Activated T-cell treated with anti-CD3 and anti-CD28 coated beads, Interleukin-2, amount 50 U/mL, for 4 hours (primary cell): ENCODE data around the gene FHIT. TPM values are rescaled to one million over a fixed set of nuclear protein-coding genes. Genes with fewer than 3 reads are reported as not detected.

Experiments
- ATAC-seq, 2 donors: fragments of 200-7000 bp; cut with Tn5 transposase; one replicate each; pipeline ENCODE4 v1.10.0; 2021
- DNase-seq: peaks from one replicate; pipeline ENCODE4 v3.0.0-alpha.2; 2020
- H3K27me3 Mint-ChIP-seq: one replicate; pipeline ENCODE4 v1.8.0; 2021; ENCODE audit warnings: low read depth, mixed read lengths
- H3K36me3 Mint-ChIP-seq: one replicate; pipeline ENCODE4 v1.8.0; 2022; ENCODE audit warnings: mixed read lengths; ENCODE audit not compliant: insufficient read depth
- H3K4me1 Mint-ChIP-seq: one replicate; pipeline ENCODE4 v1.8.0; 2021; ENCODE audit warnings: low read depth, mixed read lengths
- H3K4me3 Mint-ChIP-seq: one replicate; pipeline ENCODE4 v1.8.0; 2021; ENCODE audit warnings: mild to moderate bottlenecking, moderate library complexity, mixed read lengths
- H3K9me3 Mint-ChIP-seq: one replicate; pipeline ENCODE4 v1.8.0; 2021; ENCODE audit warnings: mixed read lengths
- total RNA-seq, 3 donors: library from RNA; stranded (reverse); gene quantifications; one replicate each; pipeline ENCODE4 v1.2.1, GENCODE V29; 2021

The FHIT gene
- total RNA-seq, 3 donors from 2014 or later = 0.66 to 5.5 (median 2.4) TPM

DNA sequence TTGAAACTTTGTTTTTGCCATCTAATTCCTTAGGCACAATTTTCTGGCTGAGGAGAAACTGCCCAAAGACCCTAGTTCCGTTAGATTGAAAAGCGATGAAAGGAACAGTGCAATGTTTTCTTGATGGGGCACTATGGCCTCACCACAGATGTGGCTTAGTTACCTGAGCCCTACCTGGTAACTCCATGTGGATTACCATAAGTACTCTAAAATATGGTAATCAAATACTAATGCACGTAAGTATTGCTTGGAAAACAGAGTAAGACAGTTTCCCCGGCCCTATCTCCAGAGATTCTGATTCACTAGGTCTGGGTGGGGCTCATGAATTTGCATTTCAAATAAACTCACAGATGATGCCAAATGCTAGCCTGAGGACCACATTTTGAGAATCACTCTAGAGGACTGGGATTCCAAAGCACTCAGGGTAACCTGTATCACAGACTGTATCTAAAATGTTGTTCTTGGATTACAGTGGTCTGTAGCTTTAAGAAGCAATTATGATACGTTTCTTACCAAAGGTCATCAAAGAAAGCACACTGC lies 806.3 kb downstream of the FHIT start:
- no peaks in the 10 kb centered on the region for H3K27me3 Mint-ChIP-seq
- ATAC-seq = no peak
- DNase-seq = no peak
- no peaks in the 10 kb centered on the region for H3K36me3 Mint-ChIP-seq
- no peak overlapping the region for H3K4me3 Mint-ChIP-seq
- peaks cover 4% of the 10 kb centered on the region for H3K4me1 Mint-ChIP-seq
- H3K9me3 Mint-ChIP-seq = no peaks in the 10 kb centered on the region

- ATAC-seq (no peak), DNase-seq (no peak)
- peaks cover 4% of the 10 kb centered on the region for H3K4me1 Mint-ChIP-seq
- no peak overlapping the region for H3K4me3 Mint-ChIP-seq
- H3K27me3 Mint-ChIP-seq = peaks cover 2% of the 10 kb centered on the region
- H3K9me3 Mint-ChIP-seq = no peaks in the 10 kb centered on the region
- no peaks in the 10 kb centered on the region for H3K36me3 Mint-ChIP-seq
Observed at GRCh38 chr3:60440869-60441268, 810.4 kb downstream of the FHIT start.

DNA sequence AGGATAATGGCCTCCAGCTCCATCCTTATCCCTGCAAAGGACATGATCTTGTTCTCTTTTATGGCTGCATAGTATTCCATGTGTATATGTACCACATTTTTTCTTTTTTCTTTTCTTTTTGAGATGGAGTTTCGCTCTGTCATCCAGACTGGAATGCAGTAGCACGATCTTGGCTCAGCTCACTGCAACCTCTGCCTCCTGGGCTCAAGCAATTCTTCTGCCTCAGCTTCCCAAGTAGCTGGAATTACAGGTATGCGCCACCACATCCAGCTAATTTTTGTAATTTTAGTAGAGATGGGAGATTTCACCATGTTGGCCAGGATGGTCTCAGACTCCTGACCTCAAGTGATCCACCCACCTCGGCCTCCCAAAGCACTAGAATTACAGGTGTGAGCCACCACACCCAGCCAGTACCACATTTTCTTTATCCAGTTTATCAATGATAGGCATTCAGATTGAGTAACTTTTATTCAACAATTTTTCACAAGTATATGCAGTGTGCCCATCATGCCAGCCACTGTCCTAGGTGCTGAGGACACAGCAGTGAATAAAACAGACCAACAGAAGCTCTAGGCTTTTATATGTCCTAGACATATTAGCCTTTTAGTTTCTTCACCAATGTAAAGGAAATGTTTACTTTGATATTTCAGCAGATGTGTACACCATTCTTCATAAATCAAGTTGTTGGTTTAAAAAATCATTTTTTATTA lies 815.2 kb downstream of the FHIT start:
- ATAC-seq = no peak
- no peak for DNase-seq
- Mint-ChIP-seq H3K4me1 (peaks cover 6% of the 10 kb centered on the region), H3K9me3 (no peaks in the 10 kb centered on the region), H3K4me3 (no peak overlapping the region), H3K27me3 (peaks cover 2% of the 10 kb centered on the region), H3K36me3 (no peaks in the 10 kb centered on the region)

DNA sequence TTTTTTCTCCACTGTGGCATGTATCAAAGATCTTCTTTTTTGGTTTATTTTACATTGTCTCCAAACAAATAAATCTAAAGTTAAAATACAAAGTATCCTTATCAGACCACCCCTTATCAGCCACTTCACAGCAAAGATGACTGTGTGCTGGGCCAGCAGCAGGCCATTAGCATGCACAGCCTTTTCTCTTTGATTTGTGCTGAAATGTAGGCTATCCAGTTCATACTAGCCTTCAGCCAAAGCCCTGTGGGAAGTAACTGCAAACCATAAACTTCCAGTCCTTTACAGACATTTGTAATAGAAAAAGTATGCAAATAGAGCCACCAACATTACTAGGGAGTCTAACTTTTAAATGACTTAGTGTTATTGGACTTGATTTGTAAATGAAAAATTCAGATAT lies 816.3 kb downstream of the FHIT start:
- ATAC-seq (no peak), DNase-seq (no peak)
- Mint-ChIP-seq H3K4me3 (no peak overlapping the region), H3K9me3 (no peaks in the 10 kb centered on the region), H3K4me1 (peaks cover 7% of the 10 kb centered on the region), H3K36me3 (no peaks in the 10 kb centered on the region), H3K27me3 (peaks cover 2% of the 10 kb centered on the region)

DNA sequence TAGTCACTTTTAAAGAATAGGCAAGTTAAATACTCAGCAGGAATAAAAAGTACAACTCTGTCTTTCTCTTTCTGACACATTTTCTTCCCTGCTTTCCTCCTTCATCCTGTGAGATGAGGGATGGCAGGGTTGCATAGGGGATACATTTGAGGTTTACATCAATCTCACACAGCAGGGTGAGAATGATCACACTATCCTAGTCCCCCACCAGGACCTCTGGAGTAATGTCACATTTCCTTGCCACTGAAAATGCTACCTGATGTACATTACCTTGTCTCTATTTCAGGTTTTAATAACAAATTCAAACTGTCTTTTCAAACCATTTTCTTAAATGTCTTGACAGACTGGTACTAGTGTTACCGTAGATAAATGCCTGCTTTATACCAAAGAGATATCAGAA lies 816.9 kb downstream of the FHIT start:
- no peak overlapping the region for H3K4me3 Mint-ChIP-seq
- DNase-seq (no peak), ATAC-seq (no peak)
- no peaks in the 10 kb centered on the region for H3K9me3 Mint-ChIP-seq
- peaks cover 10% of the 10 kb centered on the region for H3K4me1 Mint-ChIP-seq
- no peaks in the 10 kb centered on the region for H3K36me3 Mint-ChIP-seq
- peaks cover 2% of the 10 kb centered on the region for H3K27me3 Mint-ChIP-seq

- H3K9me3 Mint-ChIP-seq = no peaks in the 10 kb centered on the region
- ATAC-seq (no peak), DNase-seq (no peak)
- H3K4me3 Mint-ChIP-seq = no peak overlapping the region
- peaks cover 10% of the 10 kb centered on the region for H3K4me1 Mint-ChIP-seq
- no peaks in the 10 kb centered on the region for H3K36me3 Mint-ChIP-seq
- H3K27me3 Mint-ChIP-seq = no peaks in the 10 kb centered on the region
Observed at GRCh38 chr3:60431599-60431958, 819.7 kb downstream of the FHIT start.

- no peak for ATAC-seq
- Mint-ChIP-seq H3K4me3 (no peak overlapping the region), H3K27me3 (no peaks in the 10 kb centered on the region)
Observed at GRCh38 chr3:60430205-60430604, 821.0 kb downstream of the FHIT start.

GRCh38 chr3:60427109-60427508 lies 824.1 kb downstream of the FHIT start:
- H3K4me1 Mint-ChIP-seq = peaks cover 10% of the 10 kb centered on the region
- no peak overlapping the region for H3K4me3 Mint-ChIP-seq
- ATAC-seq (no peak), DNase-seq (no peak)
- no peaks in the 10 kb centered on the region for H3K9me3 Mint-ChIP-seq
- H3K36me3 Mint-ChIP-seq = no peaks in the 10 kb centered on the region
- no peaks in the 10 kb centered on the region for H3K27me3 Mint-ChIP-seq

More at GRCh38 chr3:60430205-60430604, 821.0 kb downstream of the FHIT start:
- H3K36me3 Mint-ChIP-seq = no peaks in the 10 kb centered on the region
- no peaks in the 10 kb centered on the region for H3K9me3 Mint-ChIP-seq
- H3K4me1 Mint-ChIP-seq = peaks cover 10% of the 10 kb centered on the region
- no peak for DNase-seq

GRCh38 chr3:60424942-60425341 lies 826.3 kb downstream of the FHIT start:
- no peaks in the 10 kb centered on the region for H3K36me3 Mint-ChIP-seq
- ATAC-seq = no peak

DNA sequence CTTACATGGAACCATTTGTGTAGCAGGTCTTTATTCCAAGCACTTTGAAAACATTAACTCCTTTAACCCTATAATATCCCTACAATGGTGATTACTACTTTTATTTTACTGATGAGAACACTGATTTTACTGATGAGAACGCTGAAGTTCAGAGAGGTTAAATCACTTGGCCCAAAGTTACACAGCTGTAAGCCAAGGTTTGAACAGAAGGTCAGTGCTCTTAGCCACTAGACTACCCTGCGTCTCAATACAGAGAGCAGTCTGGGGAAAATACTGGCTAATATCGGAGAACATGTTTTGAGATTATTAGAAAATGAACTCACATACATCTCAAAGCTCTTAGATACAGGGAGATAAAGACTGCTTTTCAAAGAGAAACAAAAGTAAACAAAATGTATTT lies 827.2 kb downstream of the FHIT start:
- Mint-ChIP-seq H3K9me3 (no peaks in the 10 kb centered on the region), H3K4me1 (no peaks in the 10 kb centered on the region), H3K36me3 (no peaks in the 10 kb centered on the region), H3K4me3 (no peak overlapping the region), H3K27me3 (no peaks in the 10 kb centered on the region)
- ATAC-seq = no peak
- no peak for DNase-seq

More at GRCh38 chr3:60424942-60425341, 826.3 kb downstream of the FHIT start:
- no peak overlapping the region for H3K4me3 Mint-ChIP-seq
- peaks cover 3% of the 10 kb centered on the region for H3K4me1 Mint-ChIP-seq
- no peaks in the 10 kb centered on the region for H3K9me3 Mint-ChIP-seq
- H3K27me3 Mint-ChIP-seq = no peaks in the 10 kb centered on the region
- no peak for DNase-seq

DNA sequence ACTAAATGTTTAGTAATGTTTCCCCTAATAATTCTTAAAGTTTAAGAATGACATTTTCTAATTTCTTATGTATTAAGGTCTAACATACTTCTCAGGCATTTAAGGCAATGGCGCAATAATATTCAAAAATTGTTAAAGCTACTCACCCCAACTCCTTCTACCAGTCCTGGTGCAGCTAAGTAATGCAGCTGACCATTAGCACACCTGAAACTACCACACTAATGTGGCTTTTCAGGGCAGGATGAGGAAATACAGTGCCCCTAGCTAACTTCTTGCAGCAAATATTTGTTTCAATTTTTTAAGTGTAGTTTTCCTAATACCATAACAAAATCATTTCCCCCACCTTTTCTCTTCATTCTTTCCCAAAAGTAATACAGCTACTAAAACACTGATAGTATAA lies 827.7 kb downstream of the FHIT start:
- Mint-ChIP-seq H3K4me3 (no peak overlapping the region), H3K4me1 (no peaks in the 10 kb centered on the region), H3K9me3 (no peaks in the 10 kb centered on the region), H3K27me3 (no peaks in the 10 kb centered on the region), H3K36me3 (no peaks in the 10 kb centered on the region)
- no peak for ATAC-seq
- DNase-seq = no peak

DNA sequence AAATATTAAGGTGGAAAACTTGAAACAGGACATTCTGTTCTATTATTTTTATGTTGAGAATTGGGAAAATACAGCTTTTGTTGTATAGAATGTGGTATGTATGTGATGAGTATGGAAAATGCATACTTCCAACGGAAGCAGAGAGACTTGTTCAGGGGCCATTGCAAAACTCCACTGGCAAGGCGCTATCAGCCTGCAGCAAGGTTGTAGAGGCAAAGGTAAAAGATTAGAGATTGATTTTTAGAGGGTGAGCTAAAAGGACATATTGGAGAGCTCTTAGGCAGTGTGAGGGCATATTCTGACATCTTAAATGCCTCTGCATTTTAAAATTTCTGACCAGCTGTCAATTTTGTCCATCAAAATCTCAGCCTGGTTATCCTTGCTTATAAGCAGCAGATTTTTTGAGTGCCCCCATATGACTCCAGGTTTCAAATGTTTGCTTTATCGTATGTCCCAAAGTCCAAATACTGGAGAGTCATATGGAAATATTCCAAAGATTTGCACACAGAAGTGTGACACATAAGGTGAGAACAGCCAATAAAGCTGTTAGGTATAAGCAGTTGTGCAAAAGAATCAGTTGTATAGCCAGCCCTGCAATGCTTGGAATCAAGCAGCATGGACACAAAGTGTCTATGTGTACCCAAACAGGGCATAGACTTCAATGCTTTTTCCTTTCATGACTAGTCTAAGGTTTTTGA lies 829.4 kb downstream of the FHIT start:
- Mint-ChIP-seq H3K4me1 (no peaks in the 10 kb centered on the region), H3K9me3 (no peaks in the 10 kb centered on the region), H3K27me3 (no peaks in the 10 kb centered on the region), H3K4me3 (no peak overlapping the region), H3K36me3 (no peaks in the 10 kb centered on the region)
- no peak for DNase-seq
- no peak for ATAC-seq

- H3K4me3 Mint-ChIP-seq = no peak overlapping the region
- H3K4me1 Mint-ChIP-seq = no peaks in the 10 kb centered on the region
- peaks cover 7% of the 10 kb centered on the region for H3K9me3 Mint-ChIP-seq
- H3K27me3 Mint-ChIP-seq = no peaks in the 10 kb centered on the region
- H3K36me3 Mint-ChIP-seq = no peaks in the 10 kb centered on the region
- DNase-seq = no peak
- ATAC-seq = no peak
Observed at GRCh38 chr3:60417576-60417975, 833.7 kb downstream of the FHIT start.

DNA sequence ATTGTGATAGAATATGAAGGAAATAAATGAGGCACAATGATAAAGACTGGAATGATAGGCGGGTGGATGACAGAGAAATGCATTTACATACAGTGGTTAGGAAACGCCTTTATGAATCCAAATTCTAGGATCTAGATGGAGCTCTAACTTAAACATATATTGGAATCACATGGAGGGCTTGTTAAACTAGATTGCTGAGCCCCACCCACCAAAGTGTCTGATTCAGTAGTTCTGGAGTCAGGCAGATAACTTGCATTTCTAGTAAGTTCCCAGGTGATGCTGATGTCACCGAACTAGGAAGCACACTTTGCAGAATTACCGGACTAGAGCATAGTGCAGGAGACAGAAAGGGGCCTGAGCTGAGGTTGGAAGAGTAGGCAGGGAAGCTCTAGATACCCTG lies 837.2 kb downstream of the FHIT start:
- H3K4me1 Mint-ChIP-seq = no peaks in the 10 kb centered on the region
- H3K4me3 Mint-ChIP-seq = no peak overlapping the region
- no peak for DNase-seq
- peaks cover 11% of the 10 kb centered on the region for H3K9me3 Mint-ChIP-seq
- H3K36me3 Mint-ChIP-seq = no peaks in the 10 kb centered on the region
- no peak for ATAC-seq
- H3K27me3 Mint-ChIP-seq = no peaks in the 10 kb centered on the region

- ATAC-seq (no peak), DNase-seq (no peak)
- H3K36me3 Mint-ChIP-seq = no peaks in the 10 kb centered on the region
- no peak overlapping the region for H3K4me3 Mint-ChIP-seq
- no peaks in the 10 kb centered on the region for H3K4me1 Mint-ChIP-seq
- H3K27me3 Mint-ChIP-seq = no peaks in the 10 kb centered on the region
- peaks cover 11% of the 10 kb centered on the region for H3K9me3 Mint-ChIP-seq
Observed at GRCh38 chr3:60413551-60413950, 837.7 kb downstream of the FHIT start.
